Testis (tissue), 2 donors: Measurements from ENCODE around the gene HDGFL3.

Experiments
- POLR2A ChIP-seq: fragments of 450-650 bp; IDR thresholded peaks from one replicate; pipeline ENCODE4 v1.6.1; 2017; ENCODE audit warnings: antibody characterized with exemption, mild to moderate bottlenecking, moderate library complexity
- TF ChIP-seq, protein P1 (sequence below), 3 experiments: fragments of 450-650 bp in 2 of 3; fragments of 200-600 bp in 1 of 3; sonication (generic) in 1 of 3; IDR thresholded peaks; one replicate each; pipeline ENCODE4 v1.5.1; 2016 to 2019; ENCODE audit warnings: antibody characterized with exemption in 3 of 3, mild to moderate bottlenecking in 2 of 3, moderate library complexity in 1 of 3

DNA sequence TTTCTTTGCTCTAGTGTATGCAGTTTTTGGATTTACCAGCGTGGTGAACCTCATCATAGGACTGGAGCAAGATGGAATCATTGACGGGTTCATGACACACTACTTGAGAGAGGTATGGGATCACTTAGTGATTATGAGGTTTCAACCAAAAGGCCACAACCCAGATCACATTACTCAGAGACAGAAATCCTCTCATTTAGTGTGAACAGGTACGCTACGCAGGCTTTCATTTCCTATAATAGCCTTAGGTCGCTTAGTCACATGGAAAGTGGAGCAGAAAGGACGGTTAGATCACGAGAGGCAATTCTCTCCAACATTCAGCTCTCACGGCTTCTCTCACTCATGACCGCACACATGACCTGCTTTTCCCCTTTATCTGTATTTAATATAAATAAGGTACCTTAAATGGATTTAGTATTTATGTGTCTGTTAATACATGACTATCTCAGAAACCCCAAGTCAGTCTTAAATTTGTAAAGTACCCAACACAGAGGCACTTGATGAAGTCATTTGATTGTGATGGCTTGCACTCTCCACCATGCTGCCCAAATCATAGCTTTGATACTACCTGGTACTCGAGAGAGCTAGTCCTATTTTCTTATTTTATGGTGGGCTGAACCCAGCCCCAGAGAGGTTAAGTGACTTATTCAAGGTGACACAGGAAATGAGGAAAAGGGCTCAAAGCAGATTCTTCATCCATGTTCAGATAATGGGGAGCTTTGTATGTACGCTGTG, 91.6 kb downstream of the HDGFL3 start:
- TF ChIP-seq, protein P1, sequence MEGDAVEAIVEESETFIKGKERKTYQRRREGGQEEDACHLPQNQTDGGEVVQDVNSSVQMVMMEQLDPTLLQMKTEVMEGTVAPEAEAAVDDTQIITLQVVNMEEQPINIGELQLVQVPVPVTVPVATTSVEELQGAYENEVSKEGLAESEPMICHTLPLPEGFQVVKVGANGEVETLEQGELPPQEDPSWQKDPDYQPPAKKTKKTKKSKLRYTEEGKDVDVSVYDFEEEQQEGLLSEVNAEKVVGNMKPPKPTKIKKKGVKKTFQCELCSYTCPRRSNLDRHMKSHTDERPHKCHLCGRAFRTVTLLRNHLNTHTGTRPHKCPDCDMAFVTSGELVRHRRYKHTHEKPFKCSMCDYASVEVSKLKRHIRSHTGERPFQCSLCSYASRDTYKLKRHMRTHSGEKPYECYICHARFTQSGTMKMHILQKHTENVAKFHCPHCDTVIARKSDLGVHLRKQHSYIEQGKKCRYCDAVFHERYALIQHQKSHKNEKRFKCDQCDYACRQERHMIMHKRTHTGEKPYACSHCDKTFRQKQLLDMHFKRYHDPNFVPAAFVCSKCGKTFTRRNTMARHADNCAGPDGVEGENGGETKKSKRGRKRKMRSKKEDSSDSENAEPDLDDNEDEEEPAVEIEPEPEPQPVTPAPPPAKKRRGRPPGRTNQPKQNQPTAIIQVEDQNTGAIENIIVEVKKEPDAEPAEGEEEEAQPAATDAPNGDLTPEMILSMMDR (IDR thresholded peaks at IDR 0.05) = no peak
- TF ChIP-seq POLR2A = no peak
